ENCODE data around the gene KRT78. TPM values are rescaled to one million over a fixed set of nuclear protein-coding genes. Genes with fewer than 3 reads are reported as not detected.

KRT78 gene
- total and polyA plus RNA-seq, 4 donors: 0.06 TPM; not detected in 3

DNA sequence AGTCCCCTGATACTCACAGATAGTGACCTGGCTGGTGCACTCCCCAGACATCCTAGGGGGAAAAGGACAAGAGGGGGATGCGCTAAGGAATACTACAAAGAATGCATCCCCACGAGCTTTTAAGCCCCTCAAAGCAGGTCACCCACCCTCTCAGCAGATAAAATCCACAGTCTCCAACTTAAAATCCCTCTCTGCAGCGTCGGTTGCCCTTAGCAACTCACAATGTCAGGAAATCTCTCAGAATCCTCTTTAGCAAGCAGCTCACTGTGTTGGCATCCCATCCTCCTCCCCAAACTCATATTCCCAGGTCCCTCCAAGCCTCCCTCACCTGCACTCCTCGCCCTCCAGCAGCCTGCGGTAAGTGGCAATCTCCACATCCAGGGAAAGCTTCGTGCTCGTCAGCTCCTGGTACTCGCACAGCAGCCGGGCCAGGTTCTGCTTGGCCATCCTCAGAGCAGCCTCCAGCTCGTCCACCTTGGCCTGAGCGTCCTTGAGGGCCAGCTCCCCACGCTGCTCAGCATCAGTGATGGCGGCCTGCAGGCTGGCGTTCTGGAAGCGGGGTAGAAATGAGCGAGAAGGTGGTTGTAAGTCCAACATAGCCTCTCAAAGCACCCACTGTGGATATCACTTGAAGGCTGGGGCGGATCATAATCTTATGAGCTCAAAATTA, 9.2 kb downstream of the KRT78 start:
- Histone ChIP-seq H3K27ac (ENCODE audit: low read depth in 1 of 2, low read length in 2 of 2) (no peak overlapping the region), H3K4me1 (ENCODE audit: control insufficient read depth in 4 of 4, insufficient read depth in 4 of 4, low read length in 3 of 4) (no peaks in the 10 kb centered on the region), H3K9ac (ENCODE audit: low read depth in 1 of 2, low read length in 2 of 2) (no peak overlapping the region), H3K9me3 (ENCODE audit: control insufficient read depth in 4 of 4, low read length in 3 of 4) (no peaks in the 10 kb centered on the region), H3K27me3 (ENCODE audit: control insufficient read depth in 4 of 4, insufficient read depth in 4 of 4, low read length in 3 of 4) (peaks cover 0 to 3% (median 0%) of the 10 kb centered on the region in 4 donors), H3K4me3 (ENCODE audit: low read depth in 1 of 3, low read length in 3 of 3) (no peak overlapping the region), H3K36me3 (ENCODE audit: control insufficient read depth in 4 of 4, insufficient read depth in 3 of 4, low read depth in 1 of 4, low read length in 3 of 4) (no peaks in the 10 kb centered on the region)
- DNase-seq (ENCODE audit: low spot score): no peak
- no peak for TF ChIP-seq GABPA (IDR thresholded peaks at IDR 0.05 in 1 of 2, conservative IDR thresholded peaks at IDR 0.05 in 1 of 2)
- WGBS: 74% methylated on average over 18 of the region's 18 CpGs

DNA sequence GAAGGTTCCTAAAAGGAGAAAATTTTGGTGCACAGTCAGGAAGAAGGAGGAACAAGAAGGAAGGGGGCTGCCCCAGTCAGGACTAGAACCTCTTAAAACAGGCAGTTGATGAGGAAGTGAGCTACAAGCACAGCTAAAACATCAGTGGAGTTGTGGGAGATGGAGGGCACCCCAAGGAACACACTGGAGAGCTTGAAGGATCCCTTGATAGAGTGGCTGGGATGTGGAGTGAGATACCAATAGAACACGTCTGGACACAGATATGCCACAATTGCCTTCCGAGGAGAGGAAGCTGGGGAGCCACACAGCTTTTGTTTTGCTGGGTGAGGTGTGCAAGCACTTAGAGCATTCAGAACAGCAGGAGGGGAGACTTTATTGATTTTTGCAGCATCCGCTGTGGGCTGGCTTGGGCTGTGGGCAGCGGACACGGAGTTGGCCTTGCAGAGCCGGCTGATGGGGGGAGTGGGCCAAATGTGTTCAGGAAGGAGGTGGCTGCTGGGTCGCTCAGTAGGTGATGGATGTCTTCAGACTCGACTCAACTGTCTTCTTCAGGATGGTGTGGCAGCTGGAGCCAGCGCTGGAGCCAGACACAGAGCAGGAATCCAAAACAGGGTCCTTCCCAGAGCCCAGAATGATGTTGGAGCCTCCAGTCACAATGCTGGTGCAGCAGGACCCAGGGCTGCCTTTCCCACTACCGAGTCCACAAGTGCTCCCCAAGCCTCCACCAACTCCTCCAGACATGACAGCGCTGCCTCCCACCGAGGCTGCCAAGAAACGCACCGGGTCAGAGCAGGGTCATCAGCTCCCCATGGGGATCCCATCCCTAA, 10.0 kb downstream of the KRT78 start:
- TF ChIP-seq SP1 (IDR thresholded peaks at IDR 0.05) (no peak), TAF1 (conservative IDR thresholded peaks at IDR 0.05) (no peak)
- no peak for DNase-seq (ENCODE audit: low spot score)
- Histone ChIP-seq H3K36me3 (ENCODE audit: control insufficient read depth in 4 of 4, insufficient read depth in 3 of 4, low read depth in 1 of 4, low read length in 3 of 4) (no peaks in the 10 kb centered on the region), H3K4me3 (ENCODE audit: low read depth in 1 of 3, low read length in 3 of 3) (no peak overlapping the region), H3K27me3 (ENCODE audit: control insufficient read depth in 4 of 4, insufficient read depth in 4 of 4, low read length in 3 of 4) (peaks cover 0 to 3% (median 0%) of the 10 kb centered on the region in 4 donors), H3K9me3 (ENCODE audit: control insufficient read depth in 4 of 4, low read length in 3 of 4) (no peaks in the 10 kb centered on the region), H3K27ac (ENCODE audit: low read depth in 1 of 2, low read length in 2 of 2) (no peak overlapping the region), H3K9ac (ENCODE audit: low read depth in 1 of 2, low read length in 2 of 2) (no peak overlapping the region), H3K4me1 (ENCODE audit: control insufficient read depth in 4 of 4, insufficient read depth in 4 of 4, low read length in 3 of 4) (no peaks in the 10 kb centered on the region)
- 49% methylated on average over 14 of the region's 14 CpGs for WGBS

DNA sequence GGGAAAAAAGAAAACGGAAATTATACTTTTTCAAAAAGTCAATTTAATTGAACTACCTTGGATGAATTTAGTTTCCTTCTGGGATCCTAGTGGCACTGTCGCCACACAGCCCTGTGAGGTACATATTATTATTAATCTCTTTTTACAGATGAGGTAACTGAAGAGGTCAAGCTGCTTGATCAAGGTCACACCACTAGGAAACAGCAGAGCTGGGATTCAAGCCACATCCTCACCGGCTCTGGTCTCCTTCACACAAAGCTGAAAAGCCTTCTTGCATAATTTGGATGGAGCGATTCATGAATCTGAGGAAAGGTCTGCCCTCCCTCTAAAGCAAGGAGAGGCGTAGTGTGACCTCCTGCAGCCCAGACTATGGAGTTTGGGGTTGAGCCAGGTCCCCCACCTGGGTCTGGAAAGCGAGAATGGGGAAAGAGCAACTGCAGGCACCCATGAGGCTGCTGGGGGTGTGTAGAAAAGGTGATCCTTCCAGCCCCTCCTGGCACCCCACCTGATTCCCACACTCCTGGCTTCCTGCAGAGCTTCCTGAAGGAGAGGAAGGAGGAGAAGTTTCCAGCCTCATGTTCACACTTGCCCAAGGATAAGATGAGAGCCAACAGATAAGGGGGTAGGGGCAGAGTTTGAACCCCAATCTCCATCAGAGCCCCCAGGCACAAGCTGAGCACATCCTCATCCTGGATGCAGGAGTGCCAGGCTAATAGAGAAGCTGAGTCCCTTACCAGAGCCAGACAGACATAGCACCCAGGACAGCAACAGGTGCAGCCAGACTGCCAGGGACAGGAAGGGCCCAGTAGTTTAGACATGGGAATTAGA, 10.8 kb downstream of the KRT78 start:
- TF ChIP-seq, protein P1, sequence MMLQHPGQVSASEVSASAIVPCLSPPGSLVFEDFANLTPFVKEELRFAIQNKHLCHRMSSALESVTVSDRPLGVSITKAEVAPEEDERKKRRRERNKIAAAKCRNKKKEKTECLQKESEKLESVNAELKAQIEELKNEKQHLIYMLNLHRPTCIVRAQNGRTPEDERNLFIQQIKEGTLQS (IDR thresholded peaks at IDR 0.05): no peak
- TF ChIP-seq TAF1 (conservative IDR thresholded peaks at IDR 0.05): no peak
- TF ChIP-seq, protein P2, sequence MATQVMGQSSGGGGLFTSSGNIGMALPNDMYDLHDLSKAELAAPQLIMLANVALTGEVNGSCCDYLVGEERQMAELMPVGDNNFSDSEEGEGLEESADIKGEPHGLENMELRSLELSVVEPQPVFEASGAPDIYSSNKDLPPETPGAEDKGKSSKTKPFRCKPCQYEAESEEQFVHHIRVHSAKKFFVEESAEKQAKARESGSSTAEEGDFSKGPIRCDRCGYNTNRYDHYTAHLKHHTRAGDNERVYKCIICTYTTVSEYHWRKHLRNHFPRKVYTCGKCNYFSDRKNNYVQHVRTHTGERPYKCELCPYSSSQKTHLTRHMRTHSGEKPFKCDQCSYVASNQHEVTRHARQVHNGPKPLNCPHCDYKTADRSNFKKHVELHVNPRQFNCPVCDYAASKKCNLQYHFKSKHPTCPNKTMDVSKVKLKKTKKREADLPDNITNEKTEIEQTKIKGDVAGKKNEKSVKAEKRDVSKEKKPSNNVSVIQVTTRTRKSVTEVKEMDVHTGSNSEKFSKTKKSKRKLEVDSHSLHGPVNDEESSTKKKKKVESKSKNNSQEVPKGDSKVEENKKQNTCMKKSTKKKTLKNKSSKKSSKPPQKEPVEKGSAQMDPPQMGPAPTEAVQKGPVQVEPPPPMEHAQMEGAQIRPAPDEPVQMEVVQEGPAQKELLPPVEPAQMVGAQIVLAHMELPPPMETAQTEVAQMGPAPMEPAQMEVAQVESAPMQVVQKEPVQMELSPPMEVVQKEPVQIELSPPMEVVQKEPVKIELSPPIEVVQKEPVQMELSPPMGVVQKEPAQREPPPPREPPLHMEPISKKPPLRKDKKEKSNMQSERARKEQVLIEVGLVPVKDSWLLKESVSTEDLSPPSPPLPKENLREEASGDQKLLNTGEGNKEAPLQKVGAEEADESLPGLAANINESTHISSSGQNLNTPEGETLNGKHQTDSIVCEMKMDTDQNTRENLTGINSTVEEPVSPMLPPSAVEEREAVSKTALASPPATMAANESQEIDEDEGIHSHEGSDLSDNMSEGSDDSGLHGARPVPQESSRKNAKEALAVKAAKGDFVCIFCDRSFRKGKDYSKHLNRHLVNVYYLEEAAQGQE (IDR thresholded peaks at IDR 0.05): no peak
- no peak for TF ChIP-seq GABPA (IDR thresholded peaks at IDR 0.05 in 1 of 2, conservative IDR thresholded peaks at IDR 0.05 in 1 of 2)
- no peak for TF ChIP-seq FOXA1 (IDR thresholded peaks at IDR 0.05)
- no peak for TF ChIP-seq FOXA2 (IDR thresholded peaks at IDR 0.05)
- no peak for TF ChIP-seq EGR1 (IDR thresholded peaks at IDR 0.05; ENCODE audit: low read depth in 2 of 2)
- DNase-seq (ENCODE audit: low spot score): no peak

More for the DNA sequence above, 10.8 kb downstream of the KRT78 start:
- Histone ChIP-seq H3K4me1 (ENCODE audit: control insufficient read depth in 4 of 4, insufficient read depth in 4 of 4, low read length in 3 of 4) (no peaks in the 10 kb centered on the region), H3K27ac (ENCODE audit: low read depth in 1 of 2, low read length in 2 of 2) (no peak overlapping the region), H3K9me3 (ENCODE audit: control insufficient read depth in 4 of 4, low read length in 3 of 4) (no peaks in the 10 kb centered on the region), H3K36me3 (ENCODE audit: control insufficient read depth in 4 of 4, insufficient read depth in 3 of 4, low read depth in 1 of 4, low read length in 3 of 4) (no peaks in the 10 kb centered on the region), H3K27me3 (ENCODE audit: control insufficient read depth in 4 of 4, insufficient read depth in 4 of 4, low read length in 3 of 4) (peaks cover 0 to 3% (median 0%) of the 10 kb centered on the region in 4 donors), H3K9ac (ENCODE audit: low read depth in 1 of 2, low read length in 2 of 2) (no peak overlapping the region), H3K4me3 (ENCODE audit: low read depth in 1 of 3, low read length in 3 of 3) (no peak overlapping the region)
- 80% methylated on average over 6 of the region's 6 CpGs for WGBS
